Right cardiac atrium (tissue), 5 donors: Measurements from ENCODE around the gene YEATS4. TPM values are rescaled to one million over a fixed set of nuclear protein-coding genes. Genes with fewer than 3 reads are reported as not detected.

ENCODE experiments used
- ATAC-seq, 2 donors: fragments of 200-7000 bp; cut with Tn5 transposase; one replicate each; pipeline versions ENCODE4 v1.8.0 to v1.9.1; 2020; ENCODE audit warnings: moderate library complexity in 2 of 2, mild to moderate bottlenecking in 1 of 2
- DNase-seq, 3 donors: peaks; one replicate each; pipeline ENCODE4 v3.0.0-alpha.2; 2020
- H3K27ac ChIP-seq: one replicate; pipeline ENCODE4 v1.5.1; 2013; ENCODE audit warnings: mild to moderate bottlenecking, low read length, control low read depth, moderate library complexity
- H3K27me3 ChIP-seq: one replicate; pipeline ENCODE4 v1.6.1; 2013; ENCODE audit not compliant: control insufficient read depth, insufficient read depth
- H3K4me1 ChIP-seq: one replicate; pipeline ENCODE4 v1.6.1; 2013; ENCODE audit warnings: low read length; ENCODE audit not compliant: control insufficient read depth, insufficient read depth
- H3K4me3 ChIP-seq: one replicate; pipeline ENCODE4 v1.5.1; 2013; ENCODE audit warnings: low read length, control low read depth
- H3K9me3 ChIP-seq: one replicate; pipeline ENCODE4 v1.6.1; 2013; ENCODE audit warnings: low read length; ENCODE audit not compliant: control insufficient read depth
- WGBS: extraction: QIAGEN DNeasy Blood & Tissue Kit; methylation state at CpG from one replicate; pipeline ENCODE4 v1.1.7; 2013; 5-methylcytosine and 5-hydroxymethylcytosine counted together
- intact Hi-C, 4 donors: fragments of 100-400 bp; cut with DNase I; formaldehyde crosslinking; loops; one replicate each; pipeline versions ENCODE4 v1.11.0 to v1.14.0; 2022 to 2023
- polyA plus RNA-seq: library from polyadenylated mRNA; stranded (reverse); fragments of 200-250 nt; gene quantifications from one replicate; pipeline ENCODE4 v1.2.3, GENCODE V29; 2013
- total RNA-seq, 4 donors: library from RNA; stranded (reverse); fragmentation: NEBNext Ultra II Directional; extraction: Animal tissue kit (Norgen Biotek cat#: 25700); gene quantifications; one replicate each; pipeline ENCODE4 v1.2.1, GENCODE V29; 2021
- donor health status: healthy with polysubstance abuse.
- donor health status: DM: no; HTN: yes; CAD: no.
- donor health status: DM: no; HTN: no; CAD: no.
- donor health status: DM: no; HTN: yes; CAD: no; lungs with severe emphysema.
- donor health status: DM: yes; HTN: yes; CAD: no.

The YEATS4 gene
- total and polyA plus RNA-seq, 5 donors: 6.8 to 15.2 (median 11.5) TPM

- H3K27me3 ChIP-seq: no peaks in the 10 kb centered on the region
- H3K4me3 ChIP-seq: no peak overlapping the region
- H3K4me1 ChIP-seq: peaks cover 4% of the 10 kb centered on the region
- WGBS: 94% methylated on average over 5 of the region's 5 CpGs
- no peak for DNase-seq
- no peaks in the 10 kb centered on the region for H3K9me3 ChIP-seq
- intact Hi-C loops: loop anchor here in 3 of 4 donors (10.0 kb wide), 1 partner anchor 158 kb away; no protein-coding TSS in a partner anchor
- no peak overlapping the region for H3K27ac ChIP-seq
- ATAC-seq: no peak
These were observed 57.7 kb downstream of the YEATS4 start for GRCh38 chr12:69417231-69417630.

DNA sequence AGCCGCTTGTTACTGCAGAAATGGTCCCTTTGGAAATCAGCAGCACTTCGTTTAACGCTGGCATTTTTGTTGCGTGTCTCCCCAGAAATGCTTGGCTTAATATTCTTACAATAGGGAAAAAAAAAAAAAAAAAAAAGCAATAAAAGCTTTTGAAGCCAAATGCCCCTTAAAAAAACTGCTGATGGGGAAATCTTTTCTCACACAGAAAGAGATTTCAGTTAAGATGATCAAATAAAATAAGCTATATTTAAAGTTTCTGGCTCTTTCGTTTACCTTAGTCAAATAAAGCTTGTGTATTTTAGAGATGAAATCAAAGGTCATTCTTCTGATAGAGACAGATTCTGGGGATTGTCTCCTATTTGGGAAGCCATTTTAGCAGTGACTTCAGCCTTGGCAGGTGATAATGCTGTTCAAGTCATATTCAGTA, 58.2 kb downstream of the YEATS4 start:
- DNase-seq: no peak
- Histone ChIP-seq H3K27me3 (no peaks in the 10 kb centered on the region), H3K4me1 (peaks cover 4% of the 10 kb centered on the region), H3K4me3 (no peak overlapping the region), H3K9me3 (no peaks in the 10 kb centered on the region), H3K27ac (no peak overlapping the region)
- WGBS: 87% methylated on average over 5 of the region's 5 CpGs
- ATAC-seq: no peak
- intact Hi-C loops: loop anchor here in 3 of 4 donors (10.0 kb wide), 1 partner anchor 157 kb away; no protein-coding TSS in a partner anchor

DNA sequence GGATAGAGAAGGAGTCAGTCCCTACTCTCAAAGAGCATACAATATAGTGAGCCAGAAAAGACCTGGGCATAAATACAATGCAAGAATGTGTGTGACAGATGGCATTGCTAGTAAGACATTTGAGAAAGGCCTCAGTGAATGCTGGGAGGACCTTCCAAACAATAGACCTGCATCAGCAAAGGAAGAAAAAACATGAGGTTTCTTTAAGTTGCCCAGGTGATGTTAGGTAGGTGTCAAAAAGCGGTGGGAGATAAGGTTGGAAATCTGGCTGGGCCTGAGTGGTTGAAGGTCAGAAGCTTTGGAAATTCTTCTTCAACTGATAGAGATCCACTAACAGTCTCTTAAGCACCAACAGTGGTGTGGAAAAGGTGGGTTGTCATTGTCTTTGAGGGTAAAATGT, 60.2 kb downstream of the YEATS4 start:
- intact Hi-C loops: loop anchor here in 3 of 4 donors (10.0 kb wide), 1 partner anchor 155 kb away; no protein-coding TSS in a partner anchor
- Histone ChIP-seq H3K27me3 (no peaks in the 10 kb centered on the region), H3K4me3 (no peak overlapping the region), H3K9me3 (no peaks in the 10 kb centered on the region), H3K4me1 (peaks cover 4% of the 10 kb centered on the region), H3K27ac (no peak overlapping the region)
- DNase-seq (no peak), ATAC-seq (no peak)
- WGBS: 98% methylated on average over 1 of the region's 1 CpG

GRCh38 chr12:69421548-69421947, 62.0 kb downstream of the YEATS4 start:
- no peaks in the 10 kb centered on the region for H3K27me3 ChIP-seq
- no peak overlapping the region for H3K27ac ChIP-seq
- H3K9me3 ChIP-seq: no peaks in the 10 kb centered on the region
- intact Hi-C loops: no loop called here
- ATAC-seq (no peak), DNase-seq (no peak)
- WGBS: 99% methylated on average over 3 of the region's 3 CpGs
- no peak overlapping the region for H3K4me3 ChIP-seq
- H3K4me1 ChIP-seq: peaks cover under 1% of the 10 kb centered on the region

DNA sequence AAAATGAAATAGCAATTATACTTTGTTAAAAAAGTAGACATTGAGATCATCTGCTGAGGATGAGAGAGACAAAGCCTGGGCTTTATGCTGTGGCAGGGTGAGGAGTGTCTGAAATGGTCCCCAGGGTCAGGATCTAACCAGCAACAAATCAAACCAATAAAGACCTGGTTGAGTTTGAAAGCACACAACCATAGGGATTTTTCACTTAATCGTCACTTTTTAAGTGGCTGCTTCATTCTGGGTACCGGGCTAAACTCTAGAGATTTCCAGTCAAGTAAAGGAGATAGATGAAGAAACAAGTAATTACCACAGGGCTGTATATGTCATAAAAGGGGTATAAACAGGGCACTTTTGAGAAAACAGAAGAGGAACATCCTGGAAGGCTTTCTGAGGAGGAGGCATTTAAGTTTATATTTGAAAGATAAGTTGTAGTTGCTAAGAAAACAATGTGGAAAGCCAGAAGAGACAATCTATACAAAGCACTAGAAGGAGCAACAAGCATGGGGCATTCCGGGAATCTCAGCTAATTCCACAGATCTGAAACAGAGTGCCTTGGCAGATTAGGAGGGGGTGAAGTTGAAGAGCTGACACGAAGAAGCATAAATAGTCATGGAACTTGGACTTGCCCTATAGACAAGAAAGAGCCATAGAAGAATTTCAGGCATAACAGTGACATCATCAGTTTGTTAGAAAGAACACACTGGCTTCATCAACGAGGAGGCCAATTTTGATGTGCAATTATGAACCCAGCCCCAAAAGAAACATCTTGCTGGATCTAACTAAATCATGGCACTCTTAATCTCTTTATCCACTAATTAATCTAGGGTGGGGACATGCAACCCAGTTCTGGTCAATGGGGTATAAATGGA, 63.7 kb downstream of the YEATS4 start:
- DNase-seq: no peak
- Histone ChIP-seq H3K4me1 (no peaks in the 10 kb centered on the region), H3K27ac (no peak overlapping the region), H3K4me3 (no peak overlapping the region), H3K27me3 (no peaks in the 10 kb centered on the region), H3K9me3 (no peaks in the 10 kb centered on the region)
- intact Hi-C loops: no loop called here
- WGBS: 74% methylated on average over 5 of the region's 5 CpGs
- no peak for ATAC-seq

DNA sequence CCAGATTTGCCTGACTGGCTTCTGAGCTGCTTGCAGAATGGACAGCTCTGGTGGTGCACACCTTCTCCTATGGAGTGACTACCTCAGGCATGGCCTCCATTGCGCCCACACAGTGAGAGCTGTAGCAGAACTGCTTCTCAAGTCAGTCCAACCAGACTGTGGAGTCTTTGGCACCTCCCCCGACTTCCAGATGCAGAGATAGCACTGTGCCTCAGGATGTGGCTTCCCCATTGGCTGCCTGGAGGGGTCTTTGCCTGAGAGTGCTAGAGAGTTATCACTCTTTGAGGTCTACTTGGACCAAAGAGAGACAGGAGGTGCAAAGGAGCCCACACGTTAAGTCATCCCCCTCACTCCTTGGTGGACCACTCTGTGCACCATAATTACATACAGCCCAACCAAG, 65.9 kb downstream of the YEATS4 start:
- DNase-seq (no peak), ATAC-seq (no peak)
- Histone ChIP-seq H3K9me3 (no peaks in the 10 kb centered on the region), H3K27me3 (no peaks in the 10 kb centered on the region), H3K4me3 (no peak overlapping the region), H3K27ac (no peak overlapping the region), H3K4me1 (peaks cover 1% of the 10 kb centered on the region)
- 94% methylated on average over 3 of the region's 3 CpGs for WGBS
- intact Hi-C loops: no loop called here

GRCh38 chr12:69428351-69429073, 69.0 kb downstream of the YEATS4 start:
- no peak overlapping the region for H3K4me3 ChIP-seq
- H3K27ac ChIP-seq: no peak overlapping the region
- no peaks in the 10 kb centered on the region for H3K9me3 ChIP-seq
- no peaks in the 10 kb centered on the region for H3K27me3 ChIP-seq
- 71% methylated on average over 7 of the region's 7 CpGs for WGBS
- no peak for DNase-seq
- intact Hi-C loops: no loop called here
- H3K4me1 ChIP-seq: peaks cover 1% of the 10 kb centered on the region
- ATAC-seq: no peak

DNA sequence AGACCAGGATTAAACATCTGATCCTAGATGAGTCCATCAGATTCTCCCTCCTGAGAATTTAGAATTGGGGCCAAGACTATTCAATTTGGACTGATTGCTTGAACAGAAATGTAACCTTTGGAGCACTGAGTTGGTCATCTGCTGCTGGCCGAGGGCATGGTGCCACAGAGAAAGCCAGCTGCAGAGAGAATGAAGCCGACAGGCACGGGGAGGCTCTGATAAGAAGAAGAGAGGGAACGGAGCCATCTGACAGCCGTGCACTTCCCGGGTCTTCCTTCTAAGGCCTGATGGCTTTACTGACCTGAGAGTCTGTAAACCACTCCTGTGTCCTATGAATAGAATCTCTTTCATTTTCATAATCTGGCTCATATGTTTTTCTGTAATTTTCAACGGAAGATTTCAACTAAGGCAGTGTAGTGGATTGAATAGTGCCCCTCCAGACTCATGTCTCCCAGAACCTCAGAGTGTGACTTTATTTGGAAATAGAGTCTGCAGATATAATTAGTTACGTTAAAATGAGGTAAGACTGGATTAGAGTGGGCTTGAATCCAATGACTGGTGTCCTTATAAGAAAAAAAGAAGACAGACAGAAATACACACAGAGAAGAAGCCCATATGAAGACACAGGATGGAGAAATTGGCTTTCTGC, 71.5 kb downstream of the YEATS4 start:
- H3K4me1 ChIP-seq: peaks cover 1% of the 10 kb centered on the region
- 47% methylated on average over 8 of the region's 8 CpGs for WGBS
- H3K9me3 ChIP-seq: no peaks in the 10 kb centered on the region
- no peaks in the 10 kb centered on the region for H3K27me3 ChIP-seq
- no peak overlapping the region for H3K4me3 ChIP-seq
- ATAC-seq: peak; percentile 84 to 89
- H3K27ac ChIP-seq: peak overlapping the region; percentile 87
- intact Hi-C loops: no loop called here
- peak; percentile 35 to 70 (median 67) for DNase-seq

DNA sequence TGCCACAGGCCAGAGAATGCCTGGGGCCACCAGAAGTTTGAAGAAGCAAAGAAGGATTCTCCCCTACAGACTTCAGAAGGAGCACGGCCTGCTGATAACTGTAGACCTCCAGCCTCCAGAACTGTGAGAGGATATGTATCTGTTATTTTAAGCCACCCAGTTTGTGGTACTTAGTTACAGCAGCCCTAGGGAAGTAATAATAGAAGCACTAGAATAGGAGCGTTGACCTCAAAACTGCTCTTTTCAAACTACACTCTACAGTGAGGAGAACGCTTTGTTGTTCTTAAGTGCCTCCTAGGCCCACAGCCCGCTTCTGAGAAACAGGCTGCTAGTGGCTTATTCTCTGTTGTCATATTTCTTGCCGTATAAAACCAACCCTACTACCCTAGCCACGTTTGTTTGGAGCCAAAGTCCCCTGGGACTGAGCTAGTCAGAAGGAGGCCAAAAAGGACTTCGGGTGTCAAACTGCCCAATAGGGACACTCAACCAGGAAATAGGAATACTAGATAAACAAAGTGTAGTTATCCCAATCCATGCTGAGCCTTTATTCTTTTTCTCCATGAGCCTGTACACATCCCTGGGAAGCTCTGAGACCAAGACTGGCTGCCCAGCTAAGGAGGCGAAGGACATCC, 72.2 kb downstream of the YEATS4 start:
- DNase-seq (no peak), ATAC-seq (peak; percentile 73 to 83)
- Histone ChIP-seq H3K27ac (peak overlapping the region; percentile 87), H3K4me1 (peaks cover 1% of the 10 kb centered on the region), H3K9me3 (no peaks in the 10 kb centered on the region), H3K27me3 (no peaks in the 10 kb centered on the region), H3K4me3 (no peak overlapping the region)
- intact Hi-C loops: no loop called here
- 52% methylated on average over 8 of the region's 8 CpGs for WGBS

- Histone ChIP-seq H3K4me3 (no peak overlapping the region), H3K9me3 (no peaks in the 10 kb centered on the region), H3K4me1 (no peaks in the 10 kb centered on the region), H3K27ac (no peak overlapping the region), H3K27me3 (no peaks in the 10 kb centered on the region)
- intact Hi-C loops: no loop called here
- 85% methylated on average over 3 of the region's 3 CpGs for WGBS
- DNase-seq: no peak
- ATAC-seq: no peak
These were observed 74.1 kb downstream of the YEATS4 start for GRCh38 chr12:69433653-69434052.
